GM19324 (cell line): ENCODE data around the gene TMEM259.
A peak's percentile ranks its signal among the peaks of the same experiment; 100 is the strongest.
"Not testable (repeated sequence)": the region's sequence is repeated elsewhere in the genome, so short reads cannot be mapped to it uniquely, and the experiment has no call there.

Source experiments
- ATAC-seq: cut with Tn5 transposase; IDR thresholded peaks from one replicate; pipeline ENCODE4 v1.9.1; 2021; ENCODE audit warnings: mild to moderate bottlenecking, moderate library complexity; ENCODE audit not compliant: unreplicated experiment, low FRiP score

Gene TMEM259

DNA sequence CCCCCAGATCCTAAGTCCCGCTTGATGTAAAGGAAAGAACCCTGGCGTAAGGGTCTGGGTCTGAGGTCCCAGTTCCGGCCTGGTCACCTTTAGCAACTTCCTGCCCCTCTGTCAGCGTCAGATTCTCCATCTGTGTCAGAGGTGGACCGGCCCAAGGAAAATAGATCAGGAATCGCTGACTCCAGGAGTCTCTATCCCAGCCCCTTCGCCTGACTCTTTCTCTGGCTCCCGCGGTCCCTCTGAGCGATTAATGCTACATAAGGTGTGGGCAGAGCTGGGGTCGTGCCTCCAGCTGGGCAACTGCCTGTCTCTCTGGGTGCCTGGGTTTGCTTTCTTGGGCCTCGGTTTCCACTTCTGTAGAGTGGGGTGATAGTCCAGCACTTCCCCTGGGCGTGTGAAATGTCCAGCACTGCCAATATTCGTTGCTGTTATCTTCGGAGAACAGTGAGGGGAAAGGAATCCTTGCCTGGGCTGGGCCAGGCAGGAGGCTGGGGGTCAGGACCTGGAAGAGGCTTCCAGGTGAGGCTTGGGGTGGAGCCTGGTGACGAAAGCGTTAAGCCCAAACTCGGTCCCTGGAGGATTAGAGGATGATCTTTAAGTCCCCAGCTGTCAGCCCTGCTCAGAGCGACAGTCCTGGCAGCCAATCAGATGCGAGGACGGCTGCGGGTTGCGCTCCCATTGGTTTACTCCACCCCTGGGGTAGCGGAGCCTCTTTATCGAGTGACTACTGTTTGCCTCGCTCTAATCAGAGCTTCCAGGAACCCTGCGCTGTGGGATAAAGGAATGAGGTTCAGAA is 19.8 kb upstream of the TMEM259 start:
- peak; percentile 35 for ATAC-seq

DNA sequence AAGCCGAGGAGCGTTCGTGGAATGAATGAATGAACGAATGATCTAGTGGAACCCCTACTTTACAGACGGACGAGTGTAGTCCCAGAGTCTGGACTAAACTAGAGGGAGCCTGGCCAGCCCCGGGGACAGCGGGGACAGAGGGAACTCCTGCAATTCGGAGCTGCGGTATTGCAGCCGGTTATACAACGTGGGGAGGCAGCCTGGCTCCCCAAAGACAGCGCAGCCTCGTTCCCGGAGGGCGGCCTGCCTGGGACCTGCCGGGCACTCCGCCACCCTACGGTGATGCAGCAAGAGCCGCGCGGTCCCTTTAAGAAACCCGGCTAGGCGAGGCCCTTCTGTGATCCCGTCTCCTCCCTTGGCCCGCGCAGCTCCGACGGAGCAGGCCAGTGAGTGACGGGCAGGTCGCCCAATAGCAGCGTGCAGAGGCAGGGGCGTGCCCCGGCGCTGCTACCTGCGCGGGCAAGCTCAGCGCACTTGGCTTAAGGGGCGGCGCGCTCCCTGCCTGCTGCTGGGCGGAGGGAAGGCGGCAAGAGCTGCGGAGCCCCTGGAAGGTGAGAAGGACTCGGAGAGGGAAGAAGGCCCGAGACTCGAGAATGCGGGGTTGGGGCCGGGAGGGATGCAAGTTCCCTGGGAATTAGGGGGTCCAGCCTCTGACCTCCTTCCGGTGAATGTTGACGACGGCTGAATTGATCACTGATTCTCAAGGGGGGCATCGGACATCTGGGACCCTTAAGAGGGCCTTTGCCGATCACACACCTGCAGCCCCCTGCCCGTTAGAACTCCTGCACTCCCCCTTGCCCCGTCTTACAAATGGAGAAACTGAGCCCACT is 18.9 kb upstream of the TMEM259 start, which contains the start of gene ABCA7:
Gene ABCA7 (plus strand): TSS at position 462 of the 830 bp plus-strand sequence. CDS start 1,255 bp downstream, outside the sequence.
- ATAC-seq, result peak; percentile 74

DNA sequence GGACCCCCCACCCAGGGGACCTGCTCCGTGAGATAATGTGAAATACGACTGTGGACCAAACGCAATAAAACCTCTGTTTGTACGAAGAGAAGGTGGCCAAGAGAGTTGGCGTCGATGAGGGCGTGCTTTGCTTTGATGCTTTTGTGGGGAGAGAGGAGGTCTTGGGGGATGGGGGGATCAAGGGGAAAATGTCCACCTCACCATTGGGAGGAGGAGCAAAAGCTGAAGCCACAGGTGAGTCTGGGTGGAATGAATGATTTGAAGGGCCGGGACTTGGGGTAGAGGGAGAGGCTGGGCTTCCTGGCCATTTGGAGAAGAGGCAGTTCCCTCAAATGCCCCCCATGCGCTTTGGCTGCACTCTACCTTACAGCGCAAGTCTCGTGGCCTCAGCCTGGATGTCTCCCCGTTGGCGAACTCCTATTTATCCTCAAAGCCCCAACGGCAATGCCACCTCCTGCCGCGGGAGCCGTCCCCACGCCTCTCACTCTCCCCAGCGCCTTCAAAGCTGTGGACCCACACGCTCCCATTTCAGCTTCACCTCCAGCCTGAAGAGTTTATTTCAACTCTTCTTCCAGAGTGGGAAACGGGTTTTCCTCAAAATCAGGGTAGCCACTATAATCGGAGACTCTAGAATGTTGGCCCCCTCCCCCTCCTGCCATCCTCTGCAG is 18.2 kb upstream of the TMEM259 start:
- ATAC-seq, result no peak

DNA sequence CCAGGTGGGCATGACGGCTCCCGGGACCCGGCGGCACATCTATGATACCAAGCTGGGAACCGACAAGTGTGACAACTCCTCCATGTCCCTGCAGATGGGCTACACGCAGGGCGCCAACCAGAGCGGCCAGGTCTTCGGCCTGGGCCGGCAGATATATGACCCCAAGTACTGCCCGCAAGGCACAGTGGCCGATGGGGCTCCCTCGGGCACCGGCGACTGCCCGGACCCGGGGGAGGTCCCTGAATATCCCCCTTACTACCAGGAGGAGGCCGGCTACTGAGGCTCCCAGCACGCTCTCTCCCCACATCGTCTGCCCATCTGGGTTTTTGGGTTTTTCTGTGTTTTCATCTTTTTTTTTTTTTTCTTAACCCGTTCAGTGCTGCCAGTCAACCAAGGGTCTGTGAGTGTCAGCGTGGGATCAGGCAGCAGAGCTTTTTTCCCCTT is 16.7 kb upstream of the TMEM259 start:
- peak; percentile 2 for ATAC-seq

DNA sequence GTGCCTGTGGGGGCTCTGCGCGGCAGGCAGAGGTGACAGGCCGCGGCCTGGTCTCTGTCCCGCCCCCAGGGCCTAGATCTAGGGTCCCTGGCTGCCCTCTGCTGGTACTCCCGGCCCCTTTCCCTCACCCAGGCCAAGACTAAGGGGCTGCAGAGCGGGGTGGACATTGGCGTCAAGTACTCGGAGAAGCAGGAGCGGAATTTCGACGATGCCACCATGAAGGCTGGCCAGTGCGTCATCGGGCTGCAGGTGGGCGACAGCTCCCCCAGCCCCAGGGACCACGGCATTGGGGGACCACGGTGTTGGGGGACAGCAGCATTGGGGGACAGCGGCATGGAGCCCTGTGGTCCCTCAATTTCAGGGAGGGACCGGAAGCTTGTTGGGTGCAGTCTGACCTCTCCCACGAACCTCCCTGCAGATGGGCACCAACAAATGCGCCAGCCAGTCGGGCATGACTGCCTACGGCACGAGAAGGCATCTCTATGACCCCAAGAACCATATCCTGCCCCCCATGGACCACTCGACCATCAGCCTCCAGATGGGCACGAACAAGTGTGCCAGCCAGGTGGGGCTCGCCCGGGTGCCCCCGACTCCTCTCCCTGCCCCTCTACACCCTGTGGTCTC is 15.2 kb upstream of the TMEM259 start:
- ATAC-seq, result no peak

DNA sequence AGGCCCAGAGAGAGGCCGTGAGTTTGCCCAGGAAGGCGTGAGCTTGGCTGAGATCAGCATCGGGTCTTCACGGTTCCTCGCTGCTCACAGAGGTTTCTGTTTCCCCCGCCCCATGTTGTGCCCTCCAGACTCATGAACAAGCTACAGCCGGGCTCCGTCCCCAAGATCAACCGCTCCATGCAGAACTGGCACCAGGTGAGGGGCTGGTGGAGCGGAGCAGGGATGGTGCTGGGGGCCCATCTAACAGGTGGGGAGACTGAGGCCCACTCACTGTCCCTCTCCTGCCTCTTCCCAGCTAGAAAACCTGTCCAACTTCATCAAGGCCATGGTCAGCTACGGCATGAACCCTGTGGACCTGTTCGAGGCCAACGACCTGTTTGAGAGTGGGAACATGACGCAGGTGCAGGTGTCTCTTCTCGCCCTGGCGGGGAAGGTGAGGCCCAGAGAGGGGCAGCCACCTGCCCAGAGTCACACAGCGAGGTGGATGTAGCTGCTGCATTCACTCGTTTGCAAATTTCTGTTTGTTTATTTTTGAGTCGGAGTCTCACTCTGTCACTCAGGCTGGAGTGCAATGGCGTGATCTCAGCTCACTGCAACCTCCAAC is 11.4 kb upstream of the TMEM259 start:
- ATAC-seq, result no peak

DNA sequence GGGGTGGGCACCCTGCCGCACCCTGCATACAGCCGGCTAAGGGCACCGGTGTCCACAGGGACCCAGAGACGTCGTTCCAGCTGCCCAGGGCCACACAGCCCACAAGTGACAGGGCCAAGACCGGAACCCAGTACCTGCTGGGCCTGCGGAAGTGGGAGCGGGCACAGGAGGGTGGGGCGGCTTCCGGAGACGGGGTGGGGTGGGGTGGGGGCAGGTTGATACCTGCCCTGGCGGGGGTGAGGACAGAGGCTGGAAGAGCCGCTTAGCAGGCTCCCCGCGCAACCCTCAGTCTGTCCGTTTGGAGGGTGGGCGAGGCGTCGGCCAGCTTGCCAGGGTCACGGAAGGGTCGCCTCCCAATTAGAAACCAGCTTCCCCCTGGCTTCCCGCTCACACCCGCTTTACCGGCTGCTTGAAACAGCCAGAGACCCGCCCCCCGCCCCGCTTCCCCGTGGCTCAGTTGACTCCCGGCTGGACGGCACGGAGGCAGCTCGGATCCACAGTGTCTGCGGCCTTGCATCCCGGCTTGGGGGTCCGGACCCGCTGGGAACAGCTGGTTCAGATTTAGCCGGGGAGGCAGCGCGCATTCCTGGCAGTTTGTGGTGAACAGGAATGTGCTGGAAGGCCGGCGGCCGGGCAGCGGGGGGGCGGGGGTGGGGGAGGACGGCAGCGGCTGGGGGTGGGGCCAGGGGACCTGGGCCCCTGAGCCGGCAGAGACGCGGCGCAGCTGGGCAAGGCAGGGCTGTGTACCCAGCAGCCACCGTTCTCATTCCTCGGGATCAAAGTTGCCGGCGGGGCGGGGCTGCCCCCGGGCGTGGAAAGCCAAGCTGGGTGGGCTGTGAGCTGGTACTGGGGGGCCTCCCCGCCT is 7.4 kb upstream of the TMEM259 start:
- ATAC-seq, result peak; percentile 41

DNA sequence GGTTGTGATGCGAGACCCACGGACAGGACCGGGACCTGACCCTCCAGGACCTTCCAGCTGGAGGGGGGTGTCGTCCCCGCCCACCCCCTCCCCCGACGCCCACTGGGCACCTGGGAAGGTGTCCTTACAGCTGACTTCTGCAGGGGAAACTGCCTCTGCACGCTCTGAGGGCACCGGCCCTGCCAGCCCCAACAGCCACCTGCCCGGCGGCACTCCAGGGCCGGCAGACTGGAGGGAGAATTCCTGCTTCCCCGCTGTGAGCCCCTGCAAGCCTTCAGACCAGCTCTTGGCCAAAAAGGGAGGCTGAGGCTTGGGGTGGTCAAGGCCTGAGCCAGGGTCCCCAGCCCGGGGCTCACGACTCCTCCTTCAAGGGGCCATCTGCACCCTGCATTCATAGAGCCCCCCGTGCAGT is 6.7 kb upstream of the TMEM259 start:
- ATAC-seq, result peak; percentile 23

DNA sequence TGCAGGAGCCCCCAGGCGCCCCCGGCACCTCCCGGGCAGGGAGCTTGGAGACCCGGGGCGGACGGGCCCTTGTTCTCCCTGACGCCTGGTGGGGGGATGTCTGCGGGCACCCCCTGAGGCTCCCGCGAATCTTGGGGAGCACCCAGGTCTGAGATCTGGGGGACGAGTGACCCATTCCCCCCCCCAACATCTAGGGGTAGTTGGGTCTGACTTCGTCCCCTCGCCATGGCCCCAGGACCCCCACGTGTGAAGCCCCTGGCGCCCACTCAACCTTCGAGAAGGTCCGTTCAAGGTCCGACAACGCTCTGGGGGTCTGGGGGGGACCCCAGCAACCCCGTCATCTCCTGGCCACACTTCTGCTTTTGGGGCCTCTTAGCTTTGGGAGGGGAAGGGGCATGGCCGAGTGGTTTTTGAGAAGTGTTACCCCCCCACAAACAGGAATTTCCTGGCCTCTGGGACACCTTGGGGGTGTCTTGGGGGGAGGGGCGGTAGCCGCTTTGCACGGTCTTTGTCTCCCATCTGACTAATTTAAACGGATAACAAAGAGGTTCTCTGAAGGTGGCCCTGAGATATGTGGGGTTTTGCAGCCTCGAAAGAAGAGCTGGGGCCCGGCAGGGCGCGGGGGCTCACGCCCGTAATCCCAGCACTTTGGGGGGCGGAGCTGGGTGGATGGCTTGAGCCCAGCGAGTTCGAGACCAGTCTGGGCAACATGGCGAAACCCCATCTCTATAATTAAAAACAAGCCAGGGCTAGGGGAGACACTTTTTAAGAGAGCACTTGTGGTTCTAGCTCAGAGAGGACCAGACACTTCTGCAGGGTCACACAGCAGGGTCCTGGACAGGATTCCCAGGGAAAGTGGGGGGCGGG is 6.1 kb upstream of the TMEM259 start:
- peak; percentile 3 for ATAC-seq

DNA sequence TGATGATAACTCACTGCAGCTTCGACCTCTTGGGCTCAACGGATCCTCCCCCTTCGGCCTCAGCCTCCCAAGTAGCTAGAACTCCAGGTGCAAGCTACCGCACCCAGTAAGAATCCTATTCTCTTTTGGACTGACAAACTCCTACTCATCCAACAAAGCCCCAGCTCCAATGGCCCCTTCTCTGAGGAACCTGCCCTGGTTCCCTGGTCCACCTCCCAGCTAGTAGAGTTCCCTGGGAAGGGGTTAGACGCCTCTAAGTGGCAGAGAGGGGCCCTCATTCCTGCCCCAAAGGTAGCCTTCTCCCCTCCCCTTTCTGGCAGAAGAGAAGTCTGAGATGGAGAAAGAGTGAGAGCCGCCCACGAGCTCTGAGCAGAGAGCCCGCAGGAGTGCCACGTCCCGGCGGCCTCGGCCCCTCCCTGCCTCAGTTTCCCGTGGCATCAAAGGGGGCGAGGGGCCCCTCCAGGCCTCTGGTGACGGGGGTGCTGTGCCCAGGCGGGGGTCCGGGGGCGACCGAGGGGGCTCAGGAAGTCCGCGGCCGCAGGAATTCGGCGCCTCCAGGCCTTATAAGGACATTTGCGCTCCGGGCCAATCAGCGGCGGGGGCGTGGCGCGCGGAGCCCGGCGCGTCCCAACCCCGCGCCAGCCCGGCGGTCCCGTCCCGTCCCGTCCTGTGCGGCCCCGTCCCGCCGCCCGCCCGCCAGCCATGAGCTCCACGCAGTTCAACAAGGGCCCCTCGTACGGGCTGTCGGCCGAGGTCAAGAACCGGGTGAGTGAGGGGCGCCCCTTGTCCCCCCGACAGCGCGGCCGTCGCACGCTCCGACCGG is 5.2 kb upstream of the TMEM259 start, which contains the start of gene CNN2:
Gene CNN2 (plus strand): TSS at position 649 of the 823 bp plus-strand sequence. CDS start 54 bp downstream, at position 703.
- ATAC-seq, result peak; percentile 55

DNA sequence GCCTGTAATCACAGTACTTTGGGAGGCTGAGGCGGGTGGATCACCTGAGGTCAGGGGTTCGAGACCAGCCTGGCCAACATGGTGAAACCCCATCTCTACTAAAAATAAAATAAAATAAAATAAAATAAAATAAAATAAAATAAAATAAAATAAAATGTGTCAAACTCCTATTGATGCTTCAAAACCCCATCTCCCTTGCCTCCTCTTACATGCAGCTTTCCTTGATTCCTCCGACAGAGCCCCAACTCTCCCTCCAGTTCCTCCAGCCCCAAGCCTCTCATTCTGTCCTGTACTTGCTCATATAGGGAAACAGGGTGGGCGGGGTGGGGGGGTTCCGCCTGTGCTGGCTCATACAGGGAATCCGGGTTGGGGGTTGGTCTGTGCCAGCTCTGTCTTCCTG is 4.2 kb upstream of the TMEM259 start:
- not testable (repeated sequence) for ATAC-seq

DNA sequence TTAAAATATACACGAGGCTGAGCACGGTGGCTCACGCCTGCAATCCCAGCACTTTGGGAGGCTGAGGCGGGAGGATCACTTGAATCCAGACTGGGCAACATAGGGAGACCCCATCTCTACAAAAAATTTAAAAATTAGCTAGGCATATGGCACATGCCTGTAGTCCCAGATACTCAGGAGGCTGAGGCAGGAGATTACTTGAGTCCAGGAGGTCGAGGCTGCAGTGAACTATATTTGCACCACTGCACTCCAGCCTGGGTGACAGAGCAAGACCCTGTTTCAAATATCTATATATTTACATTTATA is 2.9 kb upstream of the TMEM259 start:
- not testable (repeated sequence) for ATAC-seq

DNA sequence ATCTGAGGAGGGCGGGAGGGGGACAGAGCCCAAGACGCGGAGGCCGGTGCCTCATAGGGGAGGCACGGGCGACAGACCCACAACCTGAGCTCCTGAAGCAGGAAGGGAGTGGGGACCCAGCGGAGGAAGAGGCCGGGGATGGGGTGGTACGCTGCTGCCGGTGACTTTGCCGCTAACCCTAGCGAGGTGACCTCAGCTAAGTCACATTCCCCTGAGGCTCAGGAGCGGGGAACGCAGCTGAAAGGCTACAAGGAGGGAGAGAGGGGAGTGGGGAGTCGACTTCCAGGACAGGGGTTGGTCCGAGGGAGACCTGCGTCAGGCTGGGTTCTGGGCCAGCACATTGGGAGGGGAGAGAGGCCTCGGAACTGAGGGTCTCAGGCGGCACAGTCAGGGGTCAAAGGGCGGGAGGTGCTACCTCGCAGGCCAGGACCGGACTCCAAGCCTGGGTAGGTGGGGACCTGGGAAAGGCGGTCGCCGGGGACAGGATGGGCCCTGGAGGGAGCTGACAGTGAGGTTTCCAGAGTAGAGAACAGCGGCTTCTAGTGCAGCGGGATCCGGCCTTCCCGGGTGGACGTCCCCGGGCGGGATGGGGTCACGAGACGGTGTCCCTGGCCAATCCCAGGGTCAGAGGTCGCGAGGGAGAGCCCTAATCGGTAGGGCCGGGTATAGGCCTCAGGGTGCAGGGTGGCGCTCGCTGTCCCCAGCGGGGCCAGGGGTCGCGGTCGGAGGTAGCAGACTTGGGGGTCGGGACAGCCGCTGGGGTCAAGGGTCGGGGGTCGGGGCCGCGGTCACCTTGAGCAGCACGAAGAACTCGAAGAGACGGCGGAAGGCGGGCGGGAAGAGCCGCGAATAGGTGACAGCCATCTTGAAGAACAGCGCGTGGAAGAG is 699 bp downstream of the TMEM259 start:
- ATAC-seq, result peak; percentile 2

DNA sequence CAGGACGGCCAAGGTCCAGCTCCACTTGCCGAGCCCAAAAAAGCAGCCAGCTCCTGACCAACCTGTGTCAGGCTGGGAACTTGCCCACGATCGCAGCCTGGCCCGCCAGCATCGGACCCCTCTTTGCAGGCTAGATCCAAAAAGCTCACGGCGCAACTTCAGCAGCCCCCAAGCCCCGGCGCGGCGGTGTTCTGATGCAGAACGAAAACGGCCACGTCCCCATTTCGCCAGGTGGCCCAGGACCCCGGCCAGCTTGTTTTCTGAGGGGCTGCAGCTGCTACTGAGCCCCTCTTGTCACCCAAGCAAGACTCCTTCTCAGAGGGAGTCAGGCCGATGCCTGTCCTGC is 1.3 kb downstream of the TMEM259 start:
- no peak for ATAC-seq

DNA sequence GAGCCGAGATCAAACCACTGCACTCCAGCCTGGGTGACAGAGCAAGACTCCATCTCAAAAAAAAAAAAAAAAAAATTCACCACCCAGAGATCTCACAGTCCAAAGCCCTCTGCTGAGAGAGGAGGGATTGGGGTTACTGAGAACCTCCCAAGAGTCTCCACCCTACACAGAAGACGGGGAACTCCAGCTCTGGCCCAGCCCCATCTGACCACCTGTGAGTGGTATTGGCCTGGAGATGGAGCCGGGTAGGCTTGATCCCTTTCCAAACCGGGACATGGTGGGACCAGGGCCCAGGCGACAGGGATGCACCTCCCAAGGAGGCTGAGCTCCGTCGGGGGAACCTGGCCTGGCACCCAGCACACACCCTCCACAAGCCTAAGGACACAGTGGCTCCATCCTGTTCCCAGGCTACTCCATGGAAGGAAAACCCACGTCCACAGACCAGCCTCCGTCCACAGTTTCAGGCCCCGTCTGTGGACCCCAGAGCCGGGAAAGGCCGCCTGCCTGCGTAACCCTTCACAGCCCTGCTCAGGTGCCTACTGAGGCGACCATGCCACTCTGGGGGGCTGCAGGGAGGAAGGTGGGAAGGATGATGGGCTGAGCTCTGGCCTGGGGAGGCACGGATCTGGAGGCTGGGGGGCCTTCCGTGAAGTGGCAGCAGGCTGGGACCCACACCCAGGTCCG is 1.8 kb downstream of the TMEM259 start:
- ATAC-seq, result no peak

DNA sequence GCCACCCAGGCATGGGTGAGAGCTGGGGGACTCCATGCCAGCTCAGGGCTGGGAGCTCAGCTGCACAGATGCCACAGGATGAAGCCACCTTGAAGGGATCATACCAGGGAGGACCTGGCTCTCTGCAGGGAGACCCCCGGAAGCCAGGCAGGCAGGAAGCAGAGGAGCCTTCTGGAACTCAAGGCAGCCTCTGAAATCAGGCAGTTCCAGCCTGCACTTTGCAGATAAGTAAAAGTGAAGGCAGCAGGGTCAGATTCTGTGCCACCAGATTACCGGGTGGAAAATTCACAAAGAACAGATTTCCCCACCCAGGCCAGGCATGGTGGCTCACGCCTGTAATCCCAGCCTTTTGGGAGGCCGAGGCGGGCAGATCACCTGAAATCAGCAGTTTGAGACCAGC is 2.5 kb downstream of the TMEM259 start:
- no peak for ATAC-seq
